Prostate gland (tissue), 2 donors: ENCODE results near the gene CHAF1A.

Experiments
- CTCF ChIP-seq, 4 experiments: fragments of 200-600 bp in 2 of 4; fragments of 450-650 bp in 2 of 4; sonication (generic) in 2 of 4; IDR thresholded peaks; 1 replicate in 3 of 4; 2 replicates in 1 of 4; pipeline ENCODE4 v1.5.1; 2016 to 2019; ENCODE audit warnings: antibody characterized with exemption in 4 of 4, mild to moderate bottlenecking in 2 of 4, moderate library complexity in 2 of 4
- POLR2A ChIP-seq: fragments of 450-650 bp; IDR thresholded peaks from one replicate; pipeline ENCODE4 v1.6.1; 2016; ENCODE audit warnings: antibody characterized with exemption, mild to moderate bottlenecking
- POLR2AphosphoS5 ChIP-seq: sonication (generic); formaldehyde crosslinking; IDR thresholded peaks from one replicate; pipeline ENCODE4 v1.6.1; 2017; ENCODE audit warnings: antibody characterized with exemption

- TF ChIP-seq CTCF (IDR thresholded peaks at IDR 0.05) (peak in 2 of 4 experiments; percentile 10 to 11), POLR2AphosphoS5 (peak; percentile 59), POLR2A (peak; percentile 70)
Measured at GRCh38 chr19:4369109-4369887, 33.1 kb upstream of the CHAF1A start.
